Spleen (tissue), 11 donors: ENCODE measurements around the gene UGT2A1. TPM values are rescaled to one million over a fixed set of nuclear protein-coding genes. Genes with fewer than 3 reads are reported as not detected.

Source experiments
- DNase-seq: peaks from one replicate; pipeline ENCODE4 v3.0.0-alpha.2; 2020
- H3K27ac ChIP-seq, 8 donors: fragments of 200-600 bp; sonication (generic) in 7 of 8; 1 replicate in 4 of 8; 2 replicates in 4 of 8; pipeline versions ENCODE4 v1.5.0 to v1.8.0; 2016 to 2021; ENCODE audit warnings: inconsistent platforms in 4 of 8, mild to moderate bottlenecking in 4 of 8, moderate library complexity in 1 of 8
- H3K27me3 ChIP-seq, 7 donors: fragments of 200-600 bp; sonication (generic) in 6 of 7; replicated peaks in 1 of 7; 1 replicate in 4 of 7; 2 replicates in 3 of 7; pipeline versions ENCODE4 v1.5.0 to v1.8.0; 2016 to 2021; ENCODE audit warnings: inconsistent platforms in 3 of 7, mild to moderate bottlenecking in 1 of 7
- H3K36me3 ChIP-seq, 6 donors: fragments of 200-600 bp; sonication (generic) in 5 of 6; 1 replicate in 4 of 6; 2 replicates in 2 of 6; pipeline versions ENCODE4 v1.5.0 to v1.8.0; 2016 to 2021; ENCODE audit warnings: inconsistent platforms in 2 of 6
- H3K4me1 ChIP-seq, 6 donors: fragments of 200-600 bp; sonication (generic) in 5 of 6; 1 replicate in 3 of 6; 2 replicates in 3 of 6; pipeline versions ENCODE4 v1.5.0 to v1.8.0; 2016 to 2021; ENCODE audit warnings: inconsistent platforms in 3 of 6
- H3K4me3 ChIP-seq, 8 donors: fragments of 200-600 bp; sonication (generic) in 7 of 8; 1 replicate in 4 of 8; 2 replicates in 4 of 8; pipeline versions ENCODE4 v1.5.0 to v1.8.0; 2016 to 2021; ENCODE audit warnings: inconsistent platforms in 4 of 8, mild to moderate bottlenecking in 4 of 8, moderate library complexity in 2 of 8
- H3K9me3 ChIP-seq, 8 donors: fragments of 200-600 bp; sonication (generic) in 7 of 8; 1 replicate in 4 of 8; 2 replicates in 4 of 8; pipeline versions ENCODE4 v1.5.0 to v1.8.0; 2016 to 2021; ENCODE audit warnings: inconsistent platforms in 4 of 8
- CTCF ChIP-seq, 11 experiments: fragments of 200-600 bp in 7 of 11; fragments of 450-650 bp in 4 of 11; sonication (generic) in 4 of 11; IDR thresholded peaks in 8 of 11; conservative IDR thresholded peaks in 3 of 11; 1 replicate in 7 of 11; 2 replicates in 4 of 11; pipeline versions ENCODE4 v1.4.0 to v1.8.0; 2016 to 2021; ENCODE audit warnings: antibody characterized with exemption in 11 of 11, inconsistent platforms in 4 of 11, mild to moderate bottlenecking in 1 of 11
- POLR2A ChIP-seq, 3 donors: fragments of 450-650 bp; IDR thresholded peaks; one replicate each; pipeline ENCODE4 v1.5.1; 2017; ENCODE audit warnings: antibody characterized with exemption in 3 of 3, mild to moderate bottlenecking in 1 of 3
- POLR2AphosphoS5 ChIP-seq, 3 donors: sonication (generic); formaldehyde crosslinking; IDR thresholded peaks; one replicate each; pipeline ENCODE4 v1.5.1; 2017; ENCODE audit warnings: antibody characterized with exemption in 3 of 3
- WGBS, 5 donors: extraction: QIAGEN DNeasy Blood & Tissue Kit in 3 of 5; methylation state at CpG; one replicate each; pipeline versions ENCODE4 v1.1.5 to v1.1.7; 2013 to 2018; 5-methylcytosine and 5-hydroxymethylcytosine counted together
- intact Hi-C: fragments of 100-400 bp; cut with DNase I; formaldehyde crosslinking; loops from one replicate; pipeline ENCODE4 v1.15.0; 2023; ENCODE audit warnings: low total_unique reads
- polyA plus RNA-seq, 3 donors: library from polyadenylated mRNA; stranded (reverse); fragments of 200-250 nt; gene quantifications; one replicate each; pipeline ENCODE4 v1.2.1, GENCODE V29; 2013
- small RNA-seq, 4 donors: library from RNA; depleted of rRNA; stranded (forward); fragments of <200 nt; gene quantifications; one replicate each; pipeline ENCODE3, GENCODE V24; 2016
- total RNA-seq, 7 donors: library from RNA; depleted of rRNA in 3 of 7; stranded (reverse); fragments of >200 nt in 3 of 7; fragmentation: NEBNext Ultra II Directional in 4 of 7; extraction: Animal tissue kit (Norgen Biotek cat#: 25700) in 4 of 7; gene quantifications; one replicate each; pipeline versions ENCODE4 v1.1.0 to v1.2.1, GENCODE V29; 2016 to 2021
- donor health status: healthy with polysubstance abuse.
- donor health status: DM: no; HTN: no; CAD: no; lungs with moderate emphysema.
- donor health status: DM: no; HTN: no; CAD: no.
- donor health status: Bipolar disorder and iron deficiency.
- donor health status: healthy.
- donor health status: DM: no; HTN: no; CAD: no.
- donor health status: DM: yes; HTN: yes; CAD: no.

The UGT2A1 gene
- total and polyA plus RNA-seq, 10 donors, result not detected

GRCh38 chr4:69546134-69546765, 106.8 kb downstream of the UGT2A1 start:
- intact Hi-C loops, result no loop called here
- H3K4me1 ChIP-seq, result no peaks in the 10 kb centered on the region
- H3K9me3 ChIP-seq, result no peaks in the 10 kb centered on the region
- no peak for TF ChIP-seq POLR2A (IDR thresholded peaks at IDR 0.05)
- no peak for TF ChIP-seq POLR2AphosphoS5 (IDR thresholded peaks at IDR 0.05)
- no peak for TF ChIP-seq CTCF (IDR thresholded peaks at IDR 0.05 in 8 of 11, conservative IDR thresholded peaks at IDR 0.05 in 3 of 11)
- no peaks in the 10 kb centered on the region for H3K27me3 ChIP-seq
- 48 to 64% (median 56%) methylated on average over 6 of the region's 6 CpGs for WGBS, 5 donors
- DNase-seq, result no peak
- no peaks in the 10 kb centered on the region for H3K36me3 ChIP-seq
- H3K4me3 ChIP-seq, result no peak overlapping the region
- no peak overlapping the region for H3K27ac ChIP-seq

Small RNA genes within 50 kb of the gene (small RNA-seq; reads per million reads assigned to genes)
- gene UGT2A2, result 0 reads per million in 4 donors

Other genes with a start within 250 kb of the UGT2A1 start
- not detected for gene UGT2B4, start 157.3 kb downstream of the UGT2A1 start, total RNA-seq
- gene UGT2B4, start 157.3 kb downstream of the UGT2A1 start, polyA plus RNA-seq, result under 1 TPM in 2 of 3 donors, not detected in 1; 0.03 to 0.09 TPM
- not detected for gene UGT2A2, start 13.6 kb downstream of the UGT2A1 start, total RNA-seq
- not detected for gene UGT2A2, start 13.6 kb downstream of the UGT2A1 start, polyA plus RNA-seq
- gene SULT1B1, start 107.4 kb upstream of the UGT2A1 start, total RNA-seq, result 10 to 100 TPM; 14.4 to 53.1 (median 33.4) TPM
- 1 to 10 TPM; 1.1 to 4.3 (median 1.4) TPM for gene SULT1B1, start 107.4 kb upstream of the UGT2A1 start, polyA plus RNA-seq
- gene SULT1E1, start 206.9 kb upstream of the UGT2A1 start, total RNA-seq, result not detected
- gene SULT1E1, start 206.9 kb upstream of the UGT2A1 start, polyA plus RNA-seq, result not detected